ENCODE data around the gene MOSPD2.

Gene MOSPD2

DNA sequence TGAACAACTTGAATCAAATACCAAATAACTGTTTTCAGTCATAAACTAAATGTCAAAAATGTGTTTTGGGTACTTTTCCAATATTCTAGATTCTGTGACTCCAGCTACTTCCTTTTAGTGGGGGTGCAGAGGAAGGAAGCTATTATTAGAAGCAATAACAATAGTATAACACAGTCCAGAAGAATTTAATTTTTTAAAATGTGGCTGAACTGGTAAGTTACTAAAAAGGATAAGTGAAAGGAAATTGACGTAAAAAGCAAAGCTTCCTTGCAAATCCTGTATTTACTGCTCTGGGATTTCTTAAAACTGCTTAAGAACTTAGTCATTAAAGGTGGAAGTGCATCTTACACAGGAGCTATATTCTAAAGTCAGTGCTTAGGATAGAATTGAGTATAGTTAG lies 53.2 kb downstream of the MOSPD2 start:
- Histone ChIP-seq H3K36me3 (no peaks in the 10 kb centered on the region), H3K4me1 (no peaks in the 10 kb centered on the region), H3K9me3 (no peaks in the 10 kb centered on the region), H3K4me3 (ENCODE audit: low read depth, low read length) (no peak overlapping the region), H3K27me3 (no peaks in the 10 kb centered on the region)
- TF ChIP-seq, protein P1, sequence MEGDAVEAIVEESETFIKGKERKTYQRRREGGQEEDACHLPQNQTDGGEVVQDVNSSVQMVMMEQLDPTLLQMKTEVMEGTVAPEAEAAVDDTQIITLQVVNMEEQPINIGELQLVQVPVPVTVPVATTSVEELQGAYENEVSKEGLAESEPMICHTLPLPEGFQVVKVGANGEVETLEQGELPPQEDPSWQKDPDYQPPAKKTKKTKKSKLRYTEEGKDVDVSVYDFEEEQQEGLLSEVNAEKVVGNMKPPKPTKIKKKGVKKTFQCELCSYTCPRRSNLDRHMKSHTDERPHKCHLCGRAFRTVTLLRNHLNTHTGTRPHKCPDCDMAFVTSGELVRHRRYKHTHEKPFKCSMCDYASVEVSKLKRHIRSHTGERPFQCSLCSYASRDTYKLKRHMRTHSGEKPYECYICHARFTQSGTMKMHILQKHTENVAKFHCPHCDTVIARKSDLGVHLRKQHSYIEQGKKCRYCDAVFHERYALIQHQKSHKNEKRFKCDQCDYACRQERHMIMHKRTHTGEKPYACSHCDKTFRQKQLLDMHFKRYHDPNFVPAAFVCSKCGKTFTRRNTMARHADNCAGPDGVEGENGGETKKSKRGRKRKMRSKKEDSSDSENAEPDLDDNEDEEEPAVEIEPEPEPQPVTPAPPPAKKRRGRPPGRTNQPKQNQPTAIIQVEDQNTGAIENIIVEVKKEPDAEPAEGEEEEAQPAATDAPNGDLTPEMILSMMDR (IDR thresholded peaks at IDR 0.05; ENCODE audit: low read depth, low read length), result no peak
- DNase-seq, result no peak

DNA sequence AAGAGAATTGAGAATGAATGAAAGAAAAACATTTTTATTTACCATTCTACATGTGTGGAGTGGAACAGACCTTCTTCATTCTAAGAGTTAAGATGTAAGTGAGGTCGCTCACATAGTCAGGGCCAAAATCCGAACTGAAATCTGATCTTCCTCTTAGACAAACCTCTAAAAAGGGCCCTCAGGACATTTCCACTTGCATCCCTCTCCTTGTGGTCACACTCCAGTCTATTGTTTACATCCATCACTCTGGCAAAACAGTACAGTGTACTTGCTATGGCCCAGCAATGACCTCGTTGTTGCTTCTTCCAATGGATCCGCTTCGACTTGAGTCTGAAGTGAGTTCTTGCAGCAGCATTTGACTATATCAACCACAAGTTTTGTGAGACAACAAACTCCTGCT lies 54.2 kb downstream of the MOSPD2 start:
- H3K9me3 ChIP-seq, result no peaks in the 10 kb centered on the region
- H3K4me3 ChIP-seq (ENCODE audit: low read depth, low read length), result no peak overlapping the region
- H3K27me3 ChIP-seq, result no peaks in the 10 kb centered on the region
- H3K4me1 ChIP-seq, result no peaks in the 10 kb centered on the region
- TF ChIP-seq, protein P1 (IDR thresholded peaks at IDR 0.05; ENCODE audit: low read depth, low read length), result no peak
- H3K36me3 ChIP-seq, result no peaks in the 10 kb centered on the region
- no peak for DNase-seq

DNA sequence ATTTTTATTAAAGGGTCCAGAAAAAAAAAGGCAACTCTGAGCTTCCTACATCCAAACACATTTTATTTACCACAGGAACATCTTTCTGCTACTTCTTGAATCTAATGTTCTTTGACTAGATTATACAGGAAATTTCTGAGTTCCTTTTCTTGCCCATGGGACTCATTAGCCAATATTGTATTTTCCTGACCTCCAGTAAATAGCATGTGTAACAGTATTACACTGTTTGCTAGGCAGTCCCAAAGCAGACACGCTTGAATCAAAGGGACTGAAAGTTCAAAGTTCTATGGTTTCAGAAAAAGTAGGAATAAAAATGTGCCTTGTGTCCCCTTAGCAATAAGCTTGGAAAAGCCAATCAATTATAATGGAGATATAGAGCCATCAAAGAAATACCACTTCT lies 57.4 kb downstream of the MOSPD2 start:
- no peaks in the 10 kb centered on the region for H3K27me3 ChIP-seq
- H3K9me3 ChIP-seq, result no peaks in the 10 kb centered on the region
- TF ChIP-seq, protein P1 (IDR thresholded peaks at IDR 0.05; ENCODE audit: low read depth, low read length), result no peak
- no peaks in the 10 kb centered on the region for H3K36me3 ChIP-seq
- DNase-seq, result no peak
- H3K4me1 ChIP-seq, result no peaks in the 10 kb centered on the region
- H3K4me3 ChIP-seq (ENCODE audit: low read depth, low read length), result no peak overlapping the region

DNA sequence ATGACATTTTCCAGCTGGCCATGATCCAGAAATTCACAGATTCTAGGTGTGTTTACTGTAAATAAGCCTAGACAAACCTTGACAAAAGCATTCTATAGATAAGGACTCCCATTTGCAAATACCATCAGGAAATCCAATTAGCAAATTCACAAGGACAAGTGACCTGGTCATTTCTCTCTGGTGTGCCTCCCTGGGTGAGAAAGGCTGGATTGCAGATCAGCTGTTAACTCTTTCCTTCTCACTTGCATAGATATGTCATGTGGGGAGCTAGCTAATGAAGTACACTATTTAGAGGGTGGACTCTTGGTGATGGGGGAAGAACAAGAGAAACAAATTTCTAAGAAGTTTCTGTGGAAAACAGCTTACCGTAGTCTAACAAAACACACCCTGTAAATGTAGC lies 58.9 kb downstream of the MOSPD2 start:
- H3K36me3 ChIP-seq, result no peaks in the 10 kb centered on the region
- H3K27me3 ChIP-seq, result no peaks in the 10 kb centered on the region
- no peaks in the 10 kb centered on the region for H3K9me3 ChIP-seq
- DNase-seq, result no peak
- H3K4me1 ChIP-seq, result no peaks in the 10 kb centered on the region
- H3K4me3 ChIP-seq (ENCODE audit: low read depth, low read length), result no peak overlapping the region
- TF ChIP-seq, protein P1 (IDR thresholded peaks at IDR 0.05; ENCODE audit: low read depth, low read length), result no peak

DNA sequence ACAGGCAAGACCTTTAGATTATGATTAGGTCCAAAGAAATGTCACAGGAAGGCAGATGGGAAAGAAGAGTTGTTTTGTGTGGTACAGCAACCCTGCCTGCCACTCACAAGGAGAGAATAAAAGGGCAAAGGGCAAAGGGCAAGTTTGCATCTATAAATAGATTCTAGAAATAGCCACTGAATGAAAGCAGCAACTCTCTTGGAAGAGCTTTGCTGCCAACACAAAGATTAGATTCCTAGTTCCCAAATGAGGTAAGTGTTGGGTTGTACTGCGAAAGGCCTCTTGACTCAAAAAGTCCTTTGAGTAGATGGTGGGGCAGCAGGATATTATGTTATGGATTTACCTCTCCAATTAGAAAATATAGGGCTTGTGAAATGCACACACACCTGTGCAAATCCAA lies 61.2 kb downstream of the MOSPD2 start:
- H3K9me3 ChIP-seq, result no peaks in the 10 kb centered on the region
- H3K4me1 ChIP-seq, result no peaks in the 10 kb centered on the region
- no peak overlapping the region for H3K4me3 ChIP-seq (ENCODE audit: low read depth, low read length)
- H3K27me3 ChIP-seq, result no peaks in the 10 kb centered on the region
- TF ChIP-seq, protein P1 (IDR thresholded peaks at IDR 0.05; ENCODE audit: low read depth, low read length), result no peak
- no peak for DNase-seq
- no peaks in the 10 kb centered on the region for H3K36me3 ChIP-seq

DNA sequence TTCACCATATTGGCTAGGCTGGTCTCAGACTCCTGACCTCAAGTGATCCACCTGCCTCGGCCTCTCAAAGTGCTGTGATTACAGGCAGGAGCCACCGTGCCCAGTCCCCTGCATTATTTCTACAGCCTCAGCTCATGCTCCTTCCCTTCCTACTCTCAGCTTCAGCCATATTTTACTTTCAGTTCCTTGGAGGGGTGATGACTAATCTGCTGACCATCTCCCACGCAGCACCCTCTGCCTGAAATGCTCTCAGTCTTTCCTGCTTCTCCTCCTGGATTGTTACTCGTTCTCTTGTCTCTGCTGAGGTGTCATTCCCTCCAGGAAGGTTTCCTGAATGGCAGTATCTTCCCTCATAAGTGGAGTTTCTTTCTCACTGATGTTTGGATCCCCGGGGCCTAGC lies 63.3 kb downstream of the MOSPD2 start:
- Histone ChIP-seq H3K9me3 (no peaks in the 10 kb centered on the region), H3K4me3 (ENCODE audit: low read depth, low read length) (no peak overlapping the region), H3K27me3 (no peaks in the 10 kb centered on the region), H3K36me3 (no peaks in the 10 kb centered on the region), H3K4me1 (no peaks in the 10 kb centered on the region)
- DNase-seq, result no peak
- TF ChIP-seq, protein P1 (IDR thresholded peaks at IDR 0.05; ENCODE audit: low read depth, low read length), result no peak
